A673 (cell line): ENCODE measurements around the gene TRMT5. TPM values are rescaled to one million over a fixed set of nuclear protein-coding genes. Genes with fewer than 3 reads are reported as not detected.

Experiments
- BruUV-seq: library from RNA; stranded (reverse); fragments of 400-500 nt; replicated peaks from 2 replicates; lab custom pipeline; 2021; lab: Mats Ljungman, UMichigan
- CTCF ChIA-PET: fragments of 300-600 bp; sonication (Branson Sonifier 250); formaldehyde crosslinking; loops from one replicate; lab custom pipeline; 2022; ENCODE audit warnings: antibody characterized with exemption; lab: Charles Lee
- POLR2A ChIA-PET: fragments of 300-600 bp; sonication (Branson Sonifier 250); formaldehyde crosslinking; loops from one replicate; lab custom pipeline; 2022; ENCODE audit warnings: antibody characterized with exemption; ENCODE audit not compliant: low non-redundant PET; lab: Charles Lee
- DNase-seq: peaks from one replicate; pipeline ENCODE4 v3.0.0-alpha.2; 2015; ENCODE audit warnings: low spot score
- H3K27ac ChIP-seq: fragments of 200-600 bp; sonication (generic); 2 replicates; pipeline ENCODE4 v1.5.1; 2016; ENCODE audit warnings: mixed run types, low read depth, mild to moderate bottlenecking, mixed read lengths, antibody characterized with exemption, low read length; ENCODE audit not compliant: poor library complexity, severe bottlenecking
- H3K27me3 ChIP-seq: fragments of 200-600 bp; sonication (generic); replicated peaks from 2 replicates; pipeline ENCODE4 v1.6.1; 2017; ENCODE audit warnings: mixed run types, low read depth, mild to moderate bottlenecking, mixed read lengths, antibody characterized with exemption, low read length; ENCODE audit not compliant: insufficient read depth, poor library complexity
- H3K36me3 ChIP-seq: fragments of 200-600 bp; sonication (generic); 2 replicates; pipeline ENCODE4 v1.6.1; 2016; ENCODE audit warnings: mixed run types, mild to moderate bottlenecking, mixed read lengths, antibody characterized with exemption, low read length; ENCODE audit not compliant: insufficient read depth, poor library complexity, severe bottlenecking
- H3K4me1 ChIP-seq: fragments of 200-600 bp; sonication (generic); 2 replicates; pipeline ENCODE4 v1.6.1; 2017; ENCODE audit warnings: mixed run types, mild to moderate bottlenecking, mixed read lengths, antibody characterized with exemption, low read length; ENCODE audit not compliant: insufficient read depth, poor library complexity, severe bottlenecking
- H3K4me3 ChIP-seq: fragments of 200-600 bp; sonication (generic); 2 replicates; pipeline ENCODE4 v1.5.1; 2016; ENCODE audit warnings: low read depth, mixed run types, mild to moderate bottlenecking, mixed read lengths, low read length; ENCODE audit not compliant: poor library complexity, severe bottlenecking
- H3K9me3 ChIP-seq: fragments of 200-600 bp; sonication (generic); 2 replicates; pipeline ENCODE4 v1.6.1; 2016; ENCODE audit warnings: mixed run types, low read depth, mild to moderate bottlenecking, mixed read lengths, antibody characterized with exemption, low read length; ENCODE audit not compliant: poor library complexity, severe bottlenecking
- CTCF ChIP-seq: fragments of 300-800, 200-600 bp; sonication (generic); conservative IDR thresholded peaks from 2 replicates; pipeline ENCODE4 v1.5.1; 2017; ENCODE audit warnings: low read depth, mild to moderate bottlenecking, antibody characterized with exemption, low read length, moderate library complexity, mixed read lengths
- EZH2 ChIP-seq: fragments of 200-600 bp; sonication (generic); IDR thresholded peaks from 2 replicates; pipeline ENCODE4 v1.6.1; 2017; ENCODE audit warnings: borderline replicate concordance, low read depth, mild to moderate bottlenecking, mixed read lengths, antibody characterized with exemption, low read length; ENCODE audit not compliant: poor library complexity, severe bottlenecking
- intact Hi-C: fragments of 100-400 bp; cut with micrococcal nuclease; formaldehyde crosslinking; loops from one replicate; pipeline ENCODE4 v1.10.0; 2022; ENCODE audit not compliant: unreplicated experiment
- total RNA-seq: library from RNA; stranded (reverse); gene quantifications from 2 replicates; pipeline ENCODE4 v1.2.3, GENCODE V29; 2021

TRMT5 gene
- total RNA-seq, 1 experiment from 2014 or later: 21.9 TPM

GRCh38 chr14:60956632-60957031, 24.2 kb downstream of the TRMT5 start:
- ChIA-PET POLR2A (no interaction called here), CTCF (no interaction called here)
- H3K9me3 ChIP-seq: peaks cover 31% of the 10 kb centered on the region
- intact Hi-C loops: no loop called here
- no peaks in the 10 kb centered on the region for H3K27me3 ChIP-seq
- H3K27ac ChIP-seq: no peak overlapping the region
- TF ChIP-seq EZH2: no peak
- TF ChIP-seq CTCF: no peak
- BruUV-seq: no TSS peak
- no peak overlapping the region for H3K4me3 ChIP-seq
- no peaks in the 10 kb centered on the region for H3K36me3 ChIP-seq
- H3K4me1 ChIP-seq: no peaks in the 10 kb centered on the region
- no peak for DNase-seq

- no peak for TF ChIP-seq CTCF
- TF ChIP-seq EZH2: no peak
- no peak overlapping the region for H3K4me3 ChIP-seq
- peaks cover 31% of the 10 kb centered on the region for H3K9me3 ChIP-seq
- H3K36me3 ChIP-seq: no peaks in the 10 kb centered on the region
- H3K27ac ChIP-seq: no peak overlapping the region
- CTCF ChIA-PET: no interaction called here
- no peaks in the 10 kb centered on the region for H3K27me3 ChIP-seq
- no TSS peak for BruUV-seq
- intact Hi-C loops: no loop called here
- POLR2A ChIA-PET: no interaction called here
- DNase-seq: no peak
- H3K4me1 ChIP-seq: no peaks in the 10 kb centered on the region
Measured at GRCh38 chr14:60956202-60956601, 24.7 kb downstream of the TRMT5 start.

GRCh38 chr14:60951776-60952435, 29.0 kb downstream of the TRMT5 start:
- no peak for DNase-seq
- peaks cover 15% of the 10 kb centered on the region for H3K9me3 ChIP-seq
- H3K27me3 ChIP-seq: no peaks in the 10 kb centered on the region
- TF ChIP-seq EZH2: no peak
- no peaks in the 10 kb centered on the region for H3K36me3 ChIP-seq
- intact Hi-C loops: no loop called here
- POLR2A ChIA-PET: no interaction called here
- H3K4me1 ChIP-seq: no peaks in the 10 kb centered on the region
- CTCF ChIA-PET: no interaction called here
- no peak overlapping the region for H3K4me3 ChIP-seq
- BruUV-seq: no TSS peak
- H3K27ac ChIP-seq: no peak overlapping the region

- H3K27ac ChIP-seq: no peak overlapping the region
- CTCF ChIA-PET: no interaction called here
- no peak for DNase-seq
- no peaks in the 10 kb centered on the region for H3K9me3 ChIP-seq
- no peaks in the 10 kb centered on the region for H3K36me3 ChIP-seq
- H3K27me3 ChIP-seq: no peaks in the 10 kb centered on the region
- BruUV-seq: no TSS peak
- POLR2A ChIA-PET: no interaction called here
- TF ChIP-seq EZH2 (no peak), CTCF (no peak)
- H3K4me3 ChIP-seq: no peak overlapping the region
- H3K4me1 ChIP-seq: peaks cover 33% of the 10 kb centered on the region
- intact Hi-C loops: no loop called here
Measured at GRCh38 chr14:60946773-60947172, 34.1 kb downstream of the TRMT5 start.
